Fibroblast of lung (primary cell): ENCODE results near the gene PCGF2. TPM values are rescaled to one million over a fixed set of nuclear protein-coding genes. Genes with fewer than 3 reads are reported as not detected.

Experiments
- DNase-seq, 2 donors: peaks; one replicate each; pipeline versions ENCODE4 v3.0.0 to v3.0.0-alpha.2; 2010; ENCODE audit warnings: low read depth in 2 of 2
- H2AFZ ChIP-seq: 2 replicates; pipeline ENCODE4 v1.5.1; 2012; ENCODE audit warnings: low read length, control low read depth, inconsistent platforms
- H3K27ac ChIP-seq: 2 replicates; pipeline ENCODE4 v1.5.1; 2011; ENCODE audit warnings: low read length, control low read depth; ENCODE audit not compliant: insufficient read depth
- H3K27me3 ChIP-seq: 2 replicates; pipeline ENCODE4 v1.5.1; 2011; ENCODE audit warnings: mild to moderate bottlenecking, low read length; ENCODE audit not compliant: control insufficient read depth, insufficient read depth
- H3K36me3 ChIP-seq: 2 replicates; pipeline ENCODE4 v1.5.1; 2011; ENCODE audit warnings: low read length; ENCODE audit not compliant: control insufficient read depth, insufficient read depth
- H3K4me1 ChIP-seq: 2 replicates; pipeline ENCODE4 v1.5.1; 2011; ENCODE audit warnings: low read length; ENCODE audit not compliant: control insufficient read depth, insufficient read depth; ENCODE audit errors: extremely low read depth
- H3K4me2 ChIP-seq: 2 replicates; pipeline ENCODE4 v1.5.1; 2011; ENCODE audit warnings: low read length, control low read depth; ENCODE audit not compliant: insufficient read depth; ENCODE audit errors: extremely low read depth
- H3K4me3 ChIP-seq, 4 experiments: fragments of 200-600 bp in 1 of 4; sonication (generic) in 1 of 4; replicated peaks in 1 of 4; 2 replicates each; pipeline ENCODE4 v1.5.1; 2011 to 2016; ENCODE audit warnings: low read length in 4 of 4, low read depth in 3 of 4, mild to moderate bottlenecking in 3 of 4, control low read depth in 2 of 4, inconsistent platforms in 1 of 4, mixed read lengths in 1 of 4; ENCODE audit not compliant: insufficient read depth in 1 of 4; ENCODE audit errors: control extremely low read depth in 1 of 4
- H3K79me2 ChIP-seq: 2 replicates; pipeline ENCODE4 v1.5.1; 2012; ENCODE audit warnings: mild to moderate bottlenecking, low read length, inconsistent platforms; ENCODE audit not compliant: control insufficient read depth, insufficient read depth
- H3K9ac ChIP-seq: 2 replicates; pipeline ENCODE4 v1.5.1; 2011; ENCODE audit warnings: mild to moderate bottlenecking, low read length, control low read depth; ENCODE audit not compliant: insufficient read depth
- H3K9me3 ChIP-seq: 2 replicates; pipeline ENCODE4 v1.5.1; 2012; ENCODE audit warnings: low read depth, low read length; ENCODE audit not compliant: control insufficient read depth, insufficient read depth
- H4K20me1 ChIP-seq: 2 replicates; pipeline ENCODE4 v1.5.1; 2011; ENCODE audit warnings: low read length; ENCODE audit not compliant: control insufficient read depth, insufficient read depth; ENCODE audit errors: extremely low read depth
- EZH2 ChIP-seq: IDR thresholded peaks from 2 replicates; pipeline ENCODE4 v1.5.1; 2012; ENCODE audit warnings: low read length, control low read depth, mild to moderate bottlenecking; ENCODE audit errors: missing control alignments
- polyA plus RNA-seq, 2 donors: library from polyadenylated mRNA; depleted of rRNA in 1 of 2; stranded (reverse) in 1 of 2; unstranded in 1 of 2; fragments of >200 nt; gene quantifications; 2 replicates each; pipeline ENCODE4 v1.2.1, GENCODE V29; 2011 to 2012; ENCODE audit warnings: missing spikeins in 1 of 2
- total RNA-seq: library from RNA; depleted of rRNA; stranded (reverse); fragments of >200 nt; gene quantifications from 2 replicates; pipeline ENCODE4 v1.2.1, GENCODE V29; 2014
- TF ChIP-seq, protein P1 (sequence below), 2 donors: IDR thresholded peaks in 1 of 2; conservative IDR thresholded peaks in 1 of 2; 1 replicate in 1 of 2; 2 replicates in 1 of 2; pipeline ENCODE4 v1.5.1; 2011 to 2012; ENCODE audit warnings: low read length in 2 of 2, control low read depth in 1 of 2, inconsistent platforms in 1 of 2, low read depth in 1 of 2, mild to moderate bottlenecking in 1 of 2

The PCGF2 gene
- total and polyA plus RNA-seq, 2 donors (not counting 1 experiment from before 2014, with no cell fraction given), result 4.0 to 8.0 TPM

DNA sequence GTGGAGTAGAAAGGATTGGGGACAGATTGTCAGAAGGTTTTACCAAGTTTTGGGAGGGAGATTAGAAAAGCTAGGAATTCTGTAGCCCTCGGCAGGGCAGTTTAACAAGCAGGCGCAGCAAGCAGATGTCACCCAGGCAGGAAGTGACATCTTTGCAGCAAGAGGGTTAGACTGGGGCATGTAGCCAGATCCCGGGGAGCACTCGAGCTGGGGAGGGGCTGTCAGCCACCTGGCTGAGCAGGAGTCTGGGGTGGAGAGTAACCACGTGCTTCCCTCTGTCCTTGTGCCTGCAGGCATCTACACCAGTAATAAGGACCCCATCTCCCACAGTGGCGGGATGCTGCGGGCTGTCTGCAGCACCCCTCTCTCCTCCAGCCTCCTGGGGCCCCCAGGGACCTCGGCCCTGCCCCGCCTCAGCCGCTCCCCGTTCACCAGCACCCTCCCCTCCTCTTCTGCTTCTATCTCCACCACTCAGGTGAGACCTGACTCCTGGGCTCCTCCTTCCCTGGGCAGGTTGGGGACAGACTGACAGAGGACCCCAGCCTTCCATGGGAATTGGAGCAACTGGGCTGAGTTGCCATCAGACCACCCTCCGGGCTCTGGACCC lies 30.9 kb downstream of the PCGF2 start:
- Histone ChIP-seq H3K36me3 (peaks cover 17% of the 10 kb centered on the region), H3K27ac (no peak overlapping the region), H3K79me2 (no peaks in the 10 kb centered on the region), H3K4me3 (no peak overlapping the region), H3K27me3 (no peaks in the 10 kb centered on the region), H3K4me2 (no peak overlapping the region), H3K9ac (no peak overlapping the region), H4K20me1 (no peaks in the 10 kb centered on the region), H2AFZ (no peak overlapping the region), H3K9me3 (no peaks in the 10 kb centered on the region), H3K4me1 (no peaks in the 10 kb centered on the region)
- TF ChIP-seq, protein P1, sequence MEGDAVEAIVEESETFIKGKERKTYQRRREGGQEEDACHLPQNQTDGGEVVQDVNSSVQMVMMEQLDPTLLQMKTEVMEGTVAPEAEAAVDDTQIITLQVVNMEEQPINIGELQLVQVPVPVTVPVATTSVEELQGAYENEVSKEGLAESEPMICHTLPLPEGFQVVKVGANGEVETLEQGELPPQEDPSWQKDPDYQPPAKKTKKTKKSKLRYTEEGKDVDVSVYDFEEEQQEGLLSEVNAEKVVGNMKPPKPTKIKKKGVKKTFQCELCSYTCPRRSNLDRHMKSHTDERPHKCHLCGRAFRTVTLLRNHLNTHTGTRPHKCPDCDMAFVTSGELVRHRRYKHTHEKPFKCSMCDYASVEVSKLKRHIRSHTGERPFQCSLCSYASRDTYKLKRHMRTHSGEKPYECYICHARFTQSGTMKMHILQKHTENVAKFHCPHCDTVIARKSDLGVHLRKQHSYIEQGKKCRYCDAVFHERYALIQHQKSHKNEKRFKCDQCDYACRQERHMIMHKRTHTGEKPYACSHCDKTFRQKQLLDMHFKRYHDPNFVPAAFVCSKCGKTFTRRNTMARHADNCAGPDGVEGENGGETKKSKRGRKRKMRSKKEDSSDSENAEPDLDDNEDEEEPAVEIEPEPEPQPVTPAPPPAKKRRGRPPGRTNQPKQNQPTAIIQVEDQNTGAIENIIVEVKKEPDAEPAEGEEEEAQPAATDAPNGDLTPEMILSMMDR (conservative IDR thresholded peaks at IDR 0.05 in 1 of 2, IDR thresholded peaks at IDR 0.05 in 1 of 2; ENCODE audit: low read depth in 1 of 2, low read length in 2 of 2), result no peak
- no peak for TF ChIP-seq EZH2
- no peak for DNase-seq

DNA sequence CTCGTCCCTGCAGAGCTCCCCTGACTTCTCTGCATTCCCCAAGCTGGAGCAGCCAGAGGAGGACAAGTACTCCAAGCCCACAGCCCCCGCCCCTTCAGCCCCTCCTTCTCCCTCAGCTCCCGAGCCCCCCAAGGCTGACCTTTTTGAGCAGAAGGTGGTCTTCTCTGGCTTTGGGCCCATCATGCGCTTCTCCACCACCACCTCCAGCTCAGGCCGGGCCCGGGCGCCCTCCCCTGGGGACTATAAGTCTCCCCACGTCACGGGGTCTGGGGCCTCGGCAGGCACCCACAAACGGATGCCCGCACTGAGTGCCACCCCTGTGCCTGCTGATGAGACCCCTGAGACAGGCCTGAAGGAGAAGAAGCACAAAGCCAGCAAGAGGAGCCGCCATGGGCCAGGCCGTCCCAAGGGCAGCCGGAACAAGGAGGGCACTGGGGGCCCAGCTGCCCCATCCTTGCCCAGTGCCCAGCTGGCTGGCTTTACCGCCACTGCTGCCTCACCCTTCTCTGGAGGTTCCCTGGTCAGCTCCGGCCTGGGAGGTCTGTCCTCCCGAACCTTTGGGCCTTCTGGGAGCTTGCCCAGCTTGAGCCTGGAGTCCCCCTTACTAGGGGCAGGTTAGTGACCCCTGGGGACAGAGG lies 31.6 kb downstream of the PCGF2 start:
- no peaks in the 10 kb centered on the region for H3K79me2 ChIP-seq
- H3K9ac ChIP-seq, result no peak overlapping the region
- peaks cover 17% of the 10 kb centered on the region for H3K36me3 ChIP-seq
- TF ChIP-seq EZH2, result no peak
- TF ChIP-seq, protein P1 (conservative IDR thresholded peaks at IDR 0.05 in 1 of 2, IDR thresholded peaks at IDR 0.05 in 1 of 2; ENCODE audit: low read depth in 1 of 2, low read length in 2 of 2), result no peak
- no peak overlapping the region for H3K27ac ChIP-seq
- no peak overlapping the region for H2AFZ ChIP-seq
- DNase-seq, result no peak
- no peak overlapping the region for H3K4me3 ChIP-seq
- no peaks in the 10 kb centered on the region for H3K9me3 ChIP-seq
- no peaks in the 10 kb centered on the region for H3K4me1 ChIP-seq
- no peaks in the 10 kb centered on the region for H3K27me3 ChIP-seq
- H4K20me1 ChIP-seq, result no peaks in the 10 kb centered on the region
- no peak overlapping the region for H3K4me2 ChIP-seq

DNA sequence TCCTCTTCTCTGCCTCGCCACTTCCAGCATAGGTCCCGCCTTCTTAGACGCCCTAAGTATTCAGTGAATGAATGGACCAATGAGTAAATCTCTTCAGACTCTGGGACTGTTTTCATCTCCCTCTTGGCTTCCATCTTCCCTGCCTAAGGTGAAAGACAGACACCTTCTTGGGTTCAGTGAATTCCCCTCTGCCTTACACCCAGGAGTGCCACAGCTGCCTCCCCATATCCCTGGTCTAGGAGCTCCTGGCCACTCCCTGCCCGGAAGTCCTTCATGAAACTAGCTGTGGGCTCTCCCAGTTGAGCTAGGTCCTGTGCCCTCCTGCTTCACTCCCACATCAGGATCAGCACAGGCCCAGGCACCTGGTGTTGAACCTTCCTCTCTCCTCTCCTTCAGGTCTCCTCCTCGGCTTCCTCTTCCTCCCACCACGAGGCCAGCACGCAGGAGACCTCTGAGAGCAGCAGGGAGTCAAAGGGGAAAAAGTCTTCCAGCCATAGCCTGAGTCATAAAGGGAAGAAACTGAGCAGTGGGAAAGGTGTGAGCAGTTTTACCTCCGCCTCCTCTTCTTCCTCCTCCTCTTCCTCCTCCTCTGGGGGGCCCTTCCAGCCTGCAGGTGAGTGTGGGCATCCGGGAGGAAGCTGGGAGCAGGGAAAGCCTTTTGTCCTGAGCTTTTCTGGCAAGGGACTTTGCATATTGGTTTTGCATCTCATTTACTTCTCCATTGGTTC lies 32.8 kb downstream of the PCGF2 start:
- TF ChIP-seq EZH2, result no peak
- TF ChIP-seq, protein P1 (conservative IDR thresholded peaks at IDR 0.05 in 1 of 2, IDR thresholded peaks at IDR 0.05 in 1 of 2; ENCODE audit: low read depth in 1 of 2, low read length in 2 of 2), result no peak
- Histone ChIP-seq H3K79me2 (no peaks in the 10 kb centered on the region), H3K4me2 (no peak overlapping the region), H3K9me3 (no peaks in the 10 kb centered on the region), H3K27me3 (no peaks in the 10 kb centered on the region), H3K27ac (no peak overlapping the region), H3K4me1 (no peaks in the 10 kb centered on the region), H2AFZ (no peak overlapping the region), H4K20me1 (no peaks in the 10 kb centered on the region), H3K4me3 (no peak overlapping the region), H3K36me3 (peaks cover 10% of the 10 kb centered on the region), H3K9ac (no peak overlapping the region)
- no peak for DNase-seq
